ENCODE measurements around the gene INSIG1. TPM values are rescaled to one million over a fixed set of nuclear protein-coding genes. Genes with fewer than 3 reads are reported as not detected.

Gene INSIG1
- total RNA-seq: 74.2 and 82.3 TPM in 2 replicates

DNA sequence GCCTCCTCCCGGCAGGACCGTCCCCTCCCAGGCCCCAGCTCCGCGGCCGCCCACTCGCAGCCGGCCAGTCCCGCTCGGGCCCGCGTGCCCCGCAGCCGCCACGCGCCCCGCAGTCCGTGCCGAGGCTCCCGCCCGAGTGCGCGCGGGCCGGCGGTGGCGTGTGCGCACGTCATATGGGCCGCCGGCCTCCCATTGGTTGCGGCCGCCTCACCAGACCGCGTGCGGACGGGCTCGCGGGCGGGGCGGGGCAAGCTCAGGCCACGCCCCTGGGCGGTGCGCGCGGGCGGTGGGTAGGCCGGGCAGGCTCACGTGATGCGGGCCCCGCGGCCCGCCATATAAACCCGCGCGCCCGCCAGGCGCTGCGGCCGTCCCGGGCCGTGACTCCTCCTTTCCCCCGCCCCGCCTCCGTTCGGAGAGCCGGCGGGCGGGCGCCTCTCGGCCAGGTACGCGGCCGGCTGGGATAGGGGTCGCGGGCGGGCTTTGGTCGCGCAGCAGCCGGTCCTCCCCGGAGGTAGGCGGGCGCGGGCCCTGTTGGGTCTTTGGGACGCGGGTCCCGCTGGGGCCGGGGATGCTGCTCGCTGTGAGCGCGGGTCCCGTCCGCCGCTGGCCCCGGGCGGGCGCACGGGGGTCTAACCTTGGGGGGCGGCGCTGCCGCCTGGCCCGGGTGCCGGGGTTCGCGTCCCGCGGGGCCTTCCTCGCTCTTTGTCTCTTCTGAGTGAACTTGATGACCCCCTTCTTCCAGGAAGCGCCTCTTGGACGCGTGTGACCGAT is at the start of gene INSIG1:
INSIG1 (plus strand) TSS at position 362 of the 771 bp plus-strand sequence; CDS start at position 770, 408 bp downstream.

Other genes starting within 250 kb of the INSIG1 start
- gene HTR5A, start 227.6 kb upstream of the INSIG1 start, total RNA-seq: not detected in 2 replicates
- gene EN2, start 160.3 kb downstream of the INSIG1 start, total RNA-seq: not detected in 2 replicates
- not detected in 2 replicates for gene CNPY1, start 248.7 kb downstream of the INSIG1 start, total RNA-seq